ENCODE data around the gene IKZF1.
A peak's percentile ranks its signal among the peaks of the same experiment; 100 is the strongest.

IKZF1 gene

DNA sequence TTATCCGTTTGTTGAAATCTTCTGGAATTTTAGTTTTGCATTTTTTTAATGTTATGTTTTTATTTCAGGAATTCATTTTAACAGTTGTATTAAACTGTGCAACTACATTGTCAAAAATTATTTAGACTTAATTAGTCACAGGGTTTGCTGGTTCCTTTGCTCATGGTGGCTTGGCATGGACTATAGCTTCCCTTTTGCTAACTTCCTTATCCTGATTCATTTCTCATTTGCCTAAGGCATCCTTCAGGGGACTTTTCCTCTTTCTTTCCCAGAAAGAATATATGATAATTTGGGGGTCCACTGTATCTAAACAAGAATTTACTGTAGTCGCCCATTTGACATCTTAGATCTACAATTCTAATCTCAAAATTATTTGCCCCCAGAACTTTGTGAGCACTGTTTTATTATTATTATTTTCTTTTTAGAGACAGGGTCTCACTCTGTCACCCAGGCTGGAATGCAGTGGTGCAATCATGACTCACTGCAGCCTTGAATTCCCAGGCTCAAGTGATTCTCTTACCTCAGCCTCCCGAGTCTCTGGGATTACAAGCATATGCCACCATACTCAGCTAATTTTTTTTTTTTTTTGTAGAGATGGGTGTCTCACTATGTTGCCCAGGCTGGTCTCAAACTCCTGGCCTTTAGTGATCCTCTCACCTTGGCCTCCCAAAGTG, 131.8 kb downstream of the IKZF1 start:
- no peaks in the 10 kb centered on the region for H3K9me2 ChIP-seq (replicated peaks; ENCODE audit: low read depth, low read length)
- H3K4me2 ChIP-seq (ENCODE audit: low read depth, low read length, poor library complexity, severe bottlenecking) = no peak overlapping the region
- peaks cover 8% of the 10 kb centered on the region; the same call in 1 of the 2 replicates for H3K79me2 ChIP-seq (ENCODE audit: insufficient read depth, low read length)
- no peaks in the 10 kb centered on the region for H3F3A ChIP-seq (ENCODE audit: low read depth)
- H3K9ac ChIP-seq (ENCODE audit: low read depth, low read length, poor library complexity, severe bottlenecking) = no peak overlapping the region
- H3K4me1 ChIP-seq (ENCODE audit: insufficient read depth, low read length, poor library complexity, severe bottlenecking) = no peaks in the 10 kb centered on the region
- H4K20me1 ChIP-seq (ENCODE audit: insufficient read depth, low read length, poor library complexity, severe bottlenecking) = no peaks in the 10 kb centered on the region
- no peaks in the 10 kb centered on the region for H3K27me3 ChIP-seq (ENCODE audit: insufficient read depth, low read length, poor library complexity, severe bottlenecking)
- H3K36me3 ChIP-seq (ENCODE audit: insufficient read depth, low read length) = peaks cover 24% of the 10 kb centered on the region; the same call in 1 of the 2 replicates
- H3K9me3 ChIP-seq (ENCODE audit: insufficient read depth, low read depth, low read length) = no peaks in the 10 kb centered on the region
- TF ChIP-seq EZH2phosphoT487 (IDR thresholded peaks at IDR 0.05; ENCODE audit: borderline replicate concordance) = no peak
- TF ChIP-seq, protein P1, sequence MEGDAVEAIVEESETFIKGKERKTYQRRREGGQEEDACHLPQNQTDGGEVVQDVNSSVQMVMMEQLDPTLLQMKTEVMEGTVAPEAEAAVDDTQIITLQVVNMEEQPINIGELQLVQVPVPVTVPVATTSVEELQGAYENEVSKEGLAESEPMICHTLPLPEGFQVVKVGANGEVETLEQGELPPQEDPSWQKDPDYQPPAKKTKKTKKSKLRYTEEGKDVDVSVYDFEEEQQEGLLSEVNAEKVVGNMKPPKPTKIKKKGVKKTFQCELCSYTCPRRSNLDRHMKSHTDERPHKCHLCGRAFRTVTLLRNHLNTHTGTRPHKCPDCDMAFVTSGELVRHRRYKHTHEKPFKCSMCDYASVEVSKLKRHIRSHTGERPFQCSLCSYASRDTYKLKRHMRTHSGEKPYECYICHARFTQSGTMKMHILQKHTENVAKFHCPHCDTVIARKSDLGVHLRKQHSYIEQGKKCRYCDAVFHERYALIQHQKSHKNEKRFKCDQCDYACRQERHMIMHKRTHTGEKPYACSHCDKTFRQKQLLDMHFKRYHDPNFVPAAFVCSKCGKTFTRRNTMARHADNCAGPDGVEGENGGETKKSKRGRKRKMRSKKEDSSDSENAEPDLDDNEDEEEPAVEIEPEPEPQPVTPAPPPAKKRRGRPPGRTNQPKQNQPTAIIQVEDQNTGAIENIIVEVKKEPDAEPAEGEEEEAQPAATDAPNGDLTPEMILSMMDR (conservative IDR thresholded peaks at IDR 0.05; ENCODE audit: low read length) = no peak
- no peak overlapping the region for H2AFZ ChIP-seq (ENCODE audit: low read length)
- H3K4me3 ChIP-seq (ENCODE audit: low read length, poor library complexity, severe bottlenecking) = no peak overlapping the region

- peak overlapping the region; percentile 52 for H3K4me2 ChIP-seq (ENCODE audit: low read depth, low read length, poor library complexity, severe bottlenecking)
- no peak overlapping the region for H3K4me3 ChIP-seq (ENCODE audit: low read length, poor library complexity, severe bottlenecking)
- H3K9me3 ChIP-seq (ENCODE audit: insufficient read depth, low read depth, low read length) = no peaks in the 10 kb centered on the region
- no peak for TF ChIP-seq EZH2phosphoT487 (IDR thresholded peaks at IDR 0.05; ENCODE audit: borderline replicate concordance)
- TF ChIP-seq, protein P1 (conservative IDR thresholded peaks at IDR 0.05; ENCODE audit: low read length) = no peak
- H4K20me1 ChIP-seq (ENCODE audit: insufficient read depth, low read length, poor library complexity, severe bottlenecking) = peaks cover 38% of the 10 kb centered on the region
- no peaks in the 10 kb centered on the region for H3F3A ChIP-seq (ENCODE audit: low read depth)
- no peaks in the 10 kb centered on the region for H3K9me2 ChIP-seq (replicated peaks; ENCODE audit: low read depth, low read length)
- no peak overlapping the region for H2AFZ ChIP-seq (ENCODE audit: low read length)
- peaks cover 70% of the 10 kb centered on the region for H3K4me1 ChIP-seq (ENCODE audit: insufficient read depth, low read length, poor library complexity, severe bottlenecking)
- no peaks in the 10 kb centered on the region for H3K27me3 ChIP-seq (ENCODE audit: insufficient read depth, low read length, poor library complexity, severe bottlenecking)
- no peak overlapping the region for H3K9ac ChIP-seq (ENCODE audit: low read depth, low read length, poor library complexity, severe bottlenecking)
- H3K79me2 ChIP-seq (ENCODE audit: insufficient read depth, low read length) = peaks cover 93% of the 10 kb centered on the region
- H3K36me3 ChIP-seq (ENCODE audit: insufficient read depth, low read length) = peaks cover 33% of the 10 kb centered on the region; the same call in 1 of the 2 replicates
Observed at GRCh38 chr7:50446542-50446960, 142.0 kb downstream of the IKZF1 start.

GRCh38 chr7:50448823-50449222, 144.3 kb downstream of the IKZF1 start:
- peak overlapping the region; percentile 90 for H3K4me3 ChIP-seq (ENCODE audit: low read length, poor library complexity, severe bottlenecking)
- peaks cover 36% of the 10 kb centered on the region for H4K20me1 ChIP-seq (ENCODE audit: insufficient read depth, low read length, poor library complexity, severe bottlenecking)
- H3K9me2 ChIP-seq (replicated peaks; ENCODE audit: low read depth, low read length) = no peaks in the 10 kb centered on the region
- TF ChIP-seq, protein P1 (conservative IDR thresholded peaks at IDR 0.05; ENCODE audit: low read length) = no peak
- no peak for TF ChIP-seq EZH2phosphoT487 (IDR thresholded peaks at IDR 0.05; ENCODE audit: borderline replicate concordance)
- no peak overlapping the region for H2AFZ ChIP-seq (ENCODE audit: low read length)
- H3K79me2 ChIP-seq (ENCODE audit: insufficient read depth, low read length) = peaks cover 72% of the 10 kb centered on the region
- no peaks in the 10 kb centered on the region for H3F3A ChIP-seq (ENCODE audit: low read depth)
- H3K36me3 ChIP-seq (ENCODE audit: insufficient read depth, low read length) = peaks cover 27% of the 10 kb centered on the region; the same call in 1 of the 2 replicates
- H3K9me3 ChIP-seq (ENCODE audit: insufficient read depth, low read depth, low read length) = no peaks in the 10 kb centered on the region
- H3K4me2 ChIP-seq (ENCODE audit: low read depth, low read length, poor library complexity, severe bottlenecking) = peak overlapping the region; percentile 91
- peak overlapping the region; percentile 94 for H3K9ac ChIP-seq (ENCODE audit: low read depth, low read length, poor library complexity, severe bottlenecking)
- no peaks in the 10 kb centered on the region for H3K27me3 ChIP-seq (ENCODE audit: insufficient read depth, low read length, poor library complexity, severe bottlenecking)
- H3K4me1 ChIP-seq (ENCODE audit: insufficient read depth, low read length, poor library complexity, severe bottlenecking) = peaks cover 50% of the 10 kb centered on the region

All from Loucy (cell line).